Ishikawa (cell line): ENCODE data around the gene SPRING1.

Experiments
- CEBPB ChIP-seq: IDR thresholded peaks from 2 replicates; pipeline ENCODE4 v1.6.1; 2012
- CREB1 ChIP-seq: IDR thresholded peaks from 2 replicates; pipeline ENCODE4 v1.6.1; 2012; ENCODE audit warnings: low read depth
- EGR1 ChIP-seq: IDR thresholded peaks from 2 replicates; pipeline ENCODE4 v1.6.1; 2012
- EP300 ChIP-seq: IDR thresholded peaks from 2 replicates; pipeline ENCODE4 v1.6.1; 2012; ENCODE audit warnings: borderline replicate concordance
- FOXM1 ChIP-seq: IDR thresholded peaks from 2 replicates; pipeline ENCODE4 v1.6.1; 2012; ENCODE audit warnings: low read depth, borderline replicate concordance
- RAD21 ChIP-seq: IDR thresholded peaks from 2 replicates; pipeline ENCODE4 v1.6.1; 2012; ENCODE audit warnings: low read depth
- TAF1 ChIP-seq: IDR thresholded peaks from 2 replicates; pipeline ENCODE4 v1.6.1; 2012; ENCODE audit warnings: low read depth, mild to moderate bottlenecking
- TCF12 ChIP-seq: IDR thresholded peaks from 2 replicates; pipeline ENCODE4 v1.6.1; 2012; ENCODE audit warnings: low read depth
- TEAD4 ChIP-seq: IDR thresholded peaks from 2 replicates; pipeline ENCODE4 v1.6.1; 2012
- YY1 ChIP-seq: IDR thresholded peaks from 2 replicates; pipeline ENCODE4 v1.6.1; 2012; ENCODE audit warnings: low read depth
- ZBTB7A ChIP-seq: IDR thresholded peaks from 2 replicates; pipeline ENCODE4 v1.6.1; 2012; ENCODE audit warnings: low read depth
- TF ChIP-seq, protein P1 (sequence below): IDR thresholded peaks from 2 replicates; pipeline ENCODE4 v1.6.1; 2012; ENCODE audit warnings: low read depth, mild to moderate bottlenecking
- TF ChIP-seq, protein P2 (sequence below): IDR thresholded peaks from 2 replicates; pipeline ENCODE4 v1.6.1; 2012
- TF ChIP-seq, protein P3 (sequence below): IDR thresholded peaks from 2 replicates; pipeline ENCODE4 v1.6.1; 2012

The SPRING1 gene

DNA sequence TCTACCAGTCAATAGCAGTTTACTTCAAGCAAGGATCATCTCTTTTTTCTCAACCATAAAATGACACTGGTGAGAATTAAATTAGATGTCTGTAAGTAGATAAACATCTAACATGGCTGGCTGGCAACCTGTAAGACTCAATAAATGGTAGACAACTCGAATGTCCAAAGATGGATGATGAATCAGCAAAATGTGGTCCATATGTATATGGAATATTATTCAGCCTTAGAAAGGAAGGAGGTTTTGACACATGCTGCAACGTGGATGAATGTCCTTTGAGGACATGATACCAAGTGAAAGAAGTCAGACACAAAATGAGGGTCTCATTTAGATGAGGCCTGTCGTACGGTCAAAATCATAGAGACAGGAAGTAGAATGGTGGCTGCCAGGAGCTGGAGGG lies 46.2 kb downstream of the SPRING1 start:
- TF ChIP-seq TCF12, result no peak
- TF ChIP-seq TAF1, result no peak
- no peak for TF ChIP-seq TEAD4
- TF ChIP-seq RAD21, result no peak
- TF ChIP-seq FOXM1, result no peak
- no peak for TF ChIP-seq EP300

DNA sequence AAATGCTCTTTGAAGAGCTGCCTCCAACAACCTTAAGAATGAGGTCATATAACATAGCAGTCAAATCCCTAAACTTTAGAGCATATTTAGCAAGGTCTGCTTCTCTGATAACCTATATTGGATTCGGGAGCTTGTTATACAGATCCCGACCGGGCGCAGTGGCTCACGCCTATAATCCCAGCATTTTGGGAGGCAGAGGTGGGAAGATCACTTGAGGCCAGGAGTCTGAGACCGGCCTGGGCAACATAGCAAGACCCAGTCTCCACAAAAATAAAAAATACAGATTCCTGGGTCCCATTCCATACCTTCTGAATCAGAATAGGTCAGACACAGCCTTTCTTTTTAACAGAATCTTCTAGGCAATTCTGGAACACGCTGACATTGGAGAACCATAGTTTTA lies 46.7 kb downstream of the SPRING1 start:
- no peak for TF ChIP-seq ZBTB7A
- TF ChIP-seq CEBPB, result no peak
- TF ChIP-seq, protein P1, sequence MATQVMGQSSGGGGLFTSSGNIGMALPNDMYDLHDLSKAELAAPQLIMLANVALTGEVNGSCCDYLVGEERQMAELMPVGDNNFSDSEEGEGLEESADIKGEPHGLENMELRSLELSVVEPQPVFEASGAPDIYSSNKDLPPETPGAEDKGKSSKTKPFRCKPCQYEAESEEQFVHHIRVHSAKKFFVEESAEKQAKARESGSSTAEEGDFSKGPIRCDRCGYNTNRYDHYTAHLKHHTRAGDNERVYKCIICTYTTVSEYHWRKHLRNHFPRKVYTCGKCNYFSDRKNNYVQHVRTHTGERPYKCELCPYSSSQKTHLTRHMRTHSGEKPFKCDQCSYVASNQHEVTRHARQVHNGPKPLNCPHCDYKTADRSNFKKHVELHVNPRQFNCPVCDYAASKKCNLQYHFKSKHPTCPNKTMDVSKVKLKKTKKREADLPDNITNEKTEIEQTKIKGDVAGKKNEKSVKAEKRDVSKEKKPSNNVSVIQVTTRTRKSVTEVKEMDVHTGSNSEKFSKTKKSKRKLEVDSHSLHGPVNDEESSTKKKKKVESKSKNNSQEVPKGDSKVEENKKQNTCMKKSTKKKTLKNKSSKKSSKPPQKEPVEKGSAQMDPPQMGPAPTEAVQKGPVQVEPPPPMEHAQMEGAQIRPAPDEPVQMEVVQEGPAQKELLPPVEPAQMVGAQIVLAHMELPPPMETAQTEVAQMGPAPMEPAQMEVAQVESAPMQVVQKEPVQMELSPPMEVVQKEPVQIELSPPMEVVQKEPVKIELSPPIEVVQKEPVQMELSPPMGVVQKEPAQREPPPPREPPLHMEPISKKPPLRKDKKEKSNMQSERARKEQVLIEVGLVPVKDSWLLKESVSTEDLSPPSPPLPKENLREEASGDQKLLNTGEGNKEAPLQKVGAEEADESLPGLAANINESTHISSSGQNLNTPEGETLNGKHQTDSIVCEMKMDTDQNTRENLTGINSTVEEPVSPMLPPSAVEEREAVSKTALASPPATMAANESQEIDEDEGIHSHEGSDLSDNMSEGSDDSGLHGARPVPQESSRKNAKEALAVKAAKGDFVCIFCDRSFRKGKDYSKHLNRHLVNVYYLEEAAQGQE, result no peak
- TF ChIP-seq, protein P2, sequence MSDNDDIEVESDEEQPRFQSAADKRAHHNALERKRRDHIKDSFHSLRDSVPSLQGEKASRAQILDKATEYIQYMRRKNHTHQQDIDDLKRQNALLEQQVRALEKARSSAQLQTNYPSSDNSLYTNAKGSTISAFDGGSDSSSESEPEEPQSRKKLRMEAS, result no peak

DNA sequence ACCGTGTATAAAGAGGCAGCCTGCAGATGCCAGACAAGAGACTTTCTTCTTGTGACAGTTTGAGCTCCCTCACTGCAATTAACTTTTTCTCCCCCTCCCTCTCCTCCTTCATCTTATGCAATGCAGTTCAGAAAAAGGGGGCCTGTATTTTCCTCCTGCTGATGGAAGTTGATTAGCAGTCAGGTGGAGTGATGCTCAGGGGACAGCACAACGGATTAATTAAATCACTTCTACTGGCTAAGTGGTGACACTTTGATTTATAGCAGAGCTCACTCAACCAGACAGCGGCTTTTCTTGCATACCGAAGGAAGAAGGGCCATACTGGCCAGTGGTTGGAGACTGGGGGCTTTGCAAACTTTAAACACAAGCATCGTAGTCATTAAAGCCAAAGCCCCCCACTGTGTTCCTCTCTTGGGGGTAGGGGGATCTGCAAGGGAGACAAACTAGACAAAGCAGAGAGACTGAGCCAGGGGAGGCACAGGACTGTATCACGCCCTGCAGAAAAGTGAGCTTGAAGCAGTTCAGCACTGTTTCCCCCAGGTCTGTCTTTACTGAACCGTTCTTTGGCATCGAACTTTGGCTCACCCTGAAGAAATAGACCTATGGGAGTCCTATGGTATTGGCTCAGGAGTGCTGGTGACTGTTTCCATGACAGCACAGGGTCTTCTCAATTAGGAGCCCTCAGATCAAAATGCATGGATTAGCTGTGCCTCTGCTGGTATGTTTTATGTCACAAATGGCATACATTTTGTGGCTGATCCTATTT lies 47.7 kb downstream of the SPRING1 start:
- TF ChIP-seq, protein P1, result no peak
- TF ChIP-seq, protein P3, sequence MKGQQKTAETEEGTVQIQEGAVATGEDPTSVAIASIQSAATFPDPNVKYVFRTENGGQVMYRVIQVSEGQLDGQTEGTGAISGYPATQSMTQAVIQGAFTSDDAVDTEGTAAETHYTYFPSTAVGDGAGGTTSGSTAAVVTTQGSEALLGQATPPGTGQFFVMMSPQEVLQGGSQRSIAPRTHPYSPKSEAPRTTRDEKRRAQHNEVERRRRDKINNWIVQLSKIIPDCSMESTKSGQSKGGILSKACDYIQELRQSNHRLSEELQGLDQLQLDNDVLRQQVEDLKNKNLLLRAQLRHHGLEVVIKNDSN, result no peak
- TF ChIP-seq RAD21 (no peak), TAF1 (no peak), CEBPB (no peak), TCF12 (no peak), FOXM1 (no peak), YY1 (no peak), EP300 (no peak), ZBTB7A (no peak), EGR1 (no peak), TEAD4 (no peak)
- TF ChIP-seq, protein P2, result no peak

DNA sequence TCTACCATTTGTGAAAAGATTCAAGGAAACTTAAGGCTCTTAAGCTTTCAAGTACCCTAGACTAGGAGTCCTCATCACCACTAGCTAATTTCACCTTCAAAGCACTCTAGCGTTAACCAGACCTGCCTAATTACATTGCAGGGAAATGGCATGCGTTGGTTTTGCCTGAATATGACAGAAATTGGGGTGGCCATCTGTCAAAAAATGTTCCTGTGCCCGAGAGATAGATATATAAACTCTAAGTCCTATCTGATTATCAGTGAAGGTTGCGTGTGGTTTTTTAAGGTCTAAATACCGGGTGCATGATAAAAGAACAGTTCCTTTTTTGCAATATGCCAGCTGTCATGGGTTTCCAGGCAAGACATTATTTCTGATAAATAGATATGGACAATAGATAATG lies 48.3 kb downstream of the SPRING1 start:
- TF ChIP-seq FOXM1 (no peak), CREB1 (no peak), TAF1 (no peak), YY1 (no peak), TCF12 (no peak), CEBPB (no peak)
- TF ChIP-seq, protein P2, result no peak
